IPS-15b (cell line): Measurements from ENCODE around the gene SLC9A3.

Experiments
- H3K27me3 ChIP-seq: one replicate; pipeline ENCODE4 v1.6.1; 2013; ENCODE audit warnings: low read length; ENCODE audit not compliant: control insufficient read depth, insufficient read depth
- H3K36me3 ChIP-seq: one replicate; pipeline ENCODE4 v1.6.1; 2013; ENCODE audit warnings: low read length; ENCODE audit not compliant: control insufficient read depth, insufficient read depth
- H3K4me1 ChIP-seq: one replicate; pipeline ENCODE4 v1.6.1; 2013; ENCODE audit warnings: mild to moderate bottlenecking, low read length; ENCODE audit not compliant: control insufficient read depth, insufficient read depth
- H3K4me3 ChIP-seq: one replicate; pipeline ENCODE4 v1.5.1; 2013; ENCODE audit warnings: low read depth, low read length
- H3K9ac ChIP-seq: one replicate; pipeline ENCODE4 v1.6.1; 2013; ENCODE audit warnings: low read depth, mild to moderate bottlenecking, low read length
- H3K9me3 ChIP-seq: one replicate; pipeline ENCODE4 v1.6.1; 2013; ENCODE audit warnings: mild to moderate bottlenecking, low read length; ENCODE audit not compliant: control insufficient read depth, insufficient read depth

Gene SLC9A3

GRCh38 chr5:527646-528628, 3.7 kb upstream of the SLC9A3 start:
- Histone ChIP-seq H3K4me3 (no peak overlapping the region), H3K36me3 (no peaks in the 10 kb centered on the region), H3K27me3 (peaks cover 61% of the 10 kb centered on the region), H3K9ac (no peak overlapping the region), H3K9me3 (no peaks in the 10 kb centered on the region), H3K4me1 (no peaks in the 10 kb centered on the region)

GRCh38 chr5:526456-527088, 2.3 kb upstream of the SLC9A3 start:
- Histone ChIP-seq H3K36me3 (no peaks in the 10 kb centered on the region), H3K9me3 (no peaks in the 10 kb centered on the region), H3K9ac (no peak overlapping the region), H3K27me3 (peaks cover 66% of the 10 kb centered on the region), H3K4me1 (no peaks in the 10 kb centered on the region), H3K4me3 (no peak overlapping the region)

DNA sequence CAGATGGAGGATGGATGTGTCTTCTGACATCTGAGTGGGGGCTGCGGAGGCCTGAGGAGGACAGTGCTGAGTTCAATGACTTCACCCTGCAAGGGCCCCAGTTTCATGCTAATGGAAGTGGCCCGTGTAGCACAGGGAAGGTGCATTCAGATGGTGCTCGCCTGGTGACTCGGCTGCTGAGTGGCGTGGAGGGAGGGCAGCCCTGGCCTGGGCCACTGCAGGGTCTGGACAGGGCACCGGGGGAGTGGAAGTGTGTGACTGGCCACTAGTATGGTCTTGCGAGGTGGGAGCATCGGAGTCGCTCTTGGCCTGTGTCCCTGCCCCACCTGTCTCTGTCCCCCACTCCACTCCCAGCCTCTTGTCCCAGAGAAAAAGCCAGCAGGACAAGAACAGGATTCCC, 1.7 kb upstream of the SLC9A3 start:
- H3K36me3 ChIP-seq, result no peaks in the 10 kb centered on the region
- no peak overlapping the region for H3K9ac ChIP-seq
- no peaks in the 10 kb centered on the region for H3K9me3 ChIP-seq
- H3K4me1 ChIP-seq, result no peaks in the 10 kb centered on the region
- H3K4me3 ChIP-seq, result no peak overlapping the region
- peaks cover 66% of the 10 kb centered on the region for H3K27me3 ChIP-seq

GRCh38 chr5:524973-525761, 918 bp upstream of the SLC9A3 start:
- H3K36me3 ChIP-seq, result no peaks in the 10 kb centered on the region
- no peaks in the 10 kb centered on the region for H3K9me3 ChIP-seq
- no peaks in the 10 kb centered on the region for H3K4me1 ChIP-seq
- H3K27me3 ChIP-seq, result peaks cover 66% of the 10 kb centered on the region
- no peak overlapping the region for H3K9ac ChIP-seq
- H3K4me3 ChIP-seq, result no peak overlapping the region

DNA sequence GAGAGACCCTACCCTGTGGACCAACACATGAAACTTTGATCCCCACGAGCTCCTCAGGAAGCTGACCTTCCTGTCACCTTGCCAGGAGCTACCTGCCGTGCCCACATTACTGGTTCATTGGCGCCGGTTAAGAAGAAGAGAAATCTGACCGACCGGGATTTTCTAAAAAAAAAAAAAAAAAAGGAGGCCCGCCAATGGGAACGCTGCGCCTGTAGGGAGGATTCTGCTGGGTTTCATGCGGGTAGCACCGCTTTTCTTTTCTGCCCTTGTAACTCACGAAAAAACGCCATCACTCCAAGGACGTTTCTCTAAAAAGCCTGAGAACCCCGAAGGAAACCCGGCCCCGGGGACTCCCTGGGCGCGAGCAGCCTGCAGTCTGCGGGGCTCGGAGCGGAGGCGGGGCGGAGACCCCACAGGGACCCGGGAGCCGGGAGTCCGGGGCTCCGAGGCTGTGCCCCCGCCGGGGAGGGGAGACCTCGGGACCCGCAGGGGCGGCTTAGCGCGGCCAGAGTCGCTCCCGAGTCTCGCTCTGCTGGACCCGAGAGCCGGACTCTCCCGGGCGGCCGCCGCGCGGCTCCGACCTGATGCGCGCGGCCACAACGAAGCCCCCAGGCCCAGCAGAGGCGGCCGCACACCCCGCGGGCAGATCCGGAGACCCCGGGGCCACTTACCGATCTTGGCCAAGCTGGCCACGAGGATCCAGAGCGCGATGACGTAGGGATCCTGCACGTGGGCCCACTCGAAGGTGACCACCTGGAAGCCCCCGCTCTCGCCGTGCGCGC, 617 bp downstream of the SLC9A3 start:
- no peak overlapping the region for H3K9ac ChIP-seq
- H3K9me3 ChIP-seq, result no peaks in the 10 kb centered on the region
- no peaks in the 10 kb centered on the region for H3K36me3 ChIP-seq
- no peaks in the 10 kb centered on the region for H3K4me1 ChIP-seq
- H3K4me3 ChIP-seq, result peak overlapping the region; percentile 39
- H3K27me3 ChIP-seq, result peaks cover 51% of the 10 kb centered on the region

DNA sequence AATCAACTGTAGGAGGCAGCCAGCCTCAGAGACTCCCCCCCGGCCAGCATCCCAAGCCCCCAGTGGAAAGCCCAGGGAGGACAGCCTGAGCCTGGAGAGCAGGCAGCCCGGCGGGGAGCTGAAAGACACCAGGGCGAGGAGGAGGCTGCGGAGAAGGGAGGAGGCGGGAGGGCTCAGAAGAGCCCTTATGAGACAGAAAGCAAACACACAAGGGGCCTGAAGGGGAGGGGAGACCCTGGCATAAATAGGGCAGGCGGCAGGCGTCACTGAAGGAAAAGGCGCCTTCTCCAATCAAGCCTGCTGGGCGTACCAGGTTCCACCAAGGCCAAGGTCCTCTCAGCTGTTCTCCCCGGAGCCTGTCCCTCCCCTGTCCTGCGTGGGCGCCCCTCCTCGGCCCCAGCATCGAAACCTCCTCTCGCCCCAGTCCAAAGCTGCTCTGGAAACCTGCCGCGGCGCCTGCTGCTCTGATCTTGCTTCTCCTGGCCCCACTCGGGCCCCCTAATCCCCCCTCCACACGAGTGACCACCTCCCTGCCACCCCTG, 1.3 kb downstream of the SLC9A3 start:
- Histone ChIP-seq H3K36me3 (no peaks in the 10 kb centered on the region), H3K9ac (no peak overlapping the region), H3K27me3 (peaks cover 51% of the 10 kb centered on the region), H3K9me3 (no peaks in the 10 kb centered on the region), H3K4me3 (peak overlapping the region; percentile 22), H3K4me1 (no peaks in the 10 kb centered on the region)

DNA sequence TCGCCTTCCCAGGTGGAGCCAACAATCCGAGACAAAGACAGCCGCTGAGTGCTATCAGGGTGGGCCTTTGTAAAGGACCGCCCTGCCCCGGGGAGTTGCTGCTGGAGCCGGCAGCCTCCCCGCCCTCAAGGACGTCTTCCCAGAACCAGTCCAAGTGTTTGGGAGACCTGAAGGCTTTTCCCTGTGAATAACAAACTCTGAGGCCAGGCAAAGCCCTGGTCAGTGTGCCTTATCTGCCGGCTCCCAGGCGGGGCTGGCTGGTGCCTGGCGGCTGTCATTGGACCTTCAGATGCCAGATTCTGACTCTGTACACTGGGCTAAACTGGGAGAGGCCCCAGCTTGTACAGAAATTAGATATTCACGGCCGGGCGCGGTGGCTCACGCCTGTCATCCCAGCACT, 2.1 kb downstream of the SLC9A3 start:
- no peaks in the 10 kb centered on the region for H3K9me3 ChIP-seq
- no peaks in the 10 kb centered on the region for H3K4me1 ChIP-seq
- H3K4me3 ChIP-seq, result no peak overlapping the region
- H3K9ac ChIP-seq, result no peak overlapping the region
- no peaks in the 10 kb centered on the region for H3K36me3 ChIP-seq
- peaks cover 42% of the 10 kb centered on the region for H3K27me3 ChIP-seq

GRCh38 chr5:521680-522079, 2.6 kb downstream of the SLC9A3 start:
- Histone ChIP-seq H3K9me3 (no peaks in the 10 kb centered on the region), H3K4me3 (no peak overlapping the region), H3K27me3 (peaks cover 38% of the 10 kb centered on the region), H3K4me1 (no peaks in the 10 kb centered on the region), H3K36me3 (no peaks in the 10 kb centered on the region), H3K9ac (no peak overlapping the region)

DNA sequence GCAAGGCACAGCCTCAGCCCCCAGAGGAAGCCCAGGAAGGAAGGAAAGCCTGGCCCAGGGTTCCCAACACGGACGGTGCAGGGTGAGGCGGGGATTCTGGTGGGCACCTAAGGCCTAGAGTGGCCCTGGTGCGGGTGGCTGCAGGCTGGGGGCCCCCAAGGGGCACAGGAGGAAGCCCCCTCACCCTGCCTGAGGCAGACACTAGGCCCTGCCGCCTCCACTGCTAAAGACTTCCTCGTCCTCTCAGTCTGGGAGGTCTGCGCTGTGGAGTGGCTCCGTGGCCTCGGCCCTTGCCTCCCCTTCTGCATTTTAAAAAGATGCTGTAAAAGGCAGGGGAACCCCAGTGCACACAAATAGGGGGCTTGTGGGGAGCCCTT, 3.4 kb downstream of the SLC9A3 start:
- Histone ChIP-seq H3K9me3 (no peaks in the 10 kb centered on the region), H3K36me3 (no peaks in the 10 kb centered on the region), H3K27me3 (peaks cover 29% of the 10 kb centered on the region), H3K4me1 (no peaks in the 10 kb centered on the region), H3K4me3 (no peak overlapping the region), H3K9ac (no peak overlapping the region)

- Histone ChIP-seq H3K9ac (no peak overlapping the region), H3K9me3 (no peaks in the 10 kb centered on the region), H3K36me3 (no peaks in the 10 kb centered on the region), H3K4me1 (no peaks in the 10 kb centered on the region), H3K4me3 (no peak overlapping the region), H3K27me3 (peaks cover 24% of the 10 kb centered on the region)
Measured at GRCh38 chr5:520196-520849, 3.9 kb downstream of the SLC9A3 start.
